HEK293 (cell line): ENCODE results near the gene CCSER1.

Experiments
- CTCF ChIA-PET: fragments of 350-600 bp; formaldehyde crosslinking; extraction: SDS; loops from one replicate; lab custom pipeline; 2021; ENCODE audit warnings: antibody characterized with exemption; lab: Yijun Ruan, JAX
- POLR2A ChIA-PET: fragments of 300-600 bp; formaldehyde crosslinking; extraction: SDS; loops from one replicate; lab custom pipeline; 2020; ENCODE audit warnings: antibody characterized with exemption, inconsistent platforms; lab: Yijun Ruan, JAX
- H3K27ac ChIP-seq: fragments of 200-500 bp; sonication (Bioruptor generic); 2 replicates; pipeline ENCODE4 v1.5.1; 2014; ENCODE audit warnings: low read depth, low read length, control low read depth, inconsistent platforms; ENCODE audit errors: extremely low read depth
- H3K36me3 ChIP-seq, 2 experiments: fragments of 200-500 bp in 1 of 2; sonication (Bioruptor generic) in 1 of 2; 1 replicate in 1 of 2; 2 replicates in 1 of 2; pipeline ENCODE4 v1.5.1; 2014 to 2017; ENCODE audit warnings: inconsistent platforms in 2 of 2, low read length in 2 of 2; ENCODE audit not compliant: control insufficient read depth in 2 of 2, insufficient read depth in 1 of 2
- H3K4me1 ChIP-seq: fragments of 200-500 bp; sonication (Bioruptor generic); 2 replicates; pipeline ENCODE4 v1.5.1; 2014; ENCODE audit warnings: mild to moderate bottlenecking, low read length, inconsistent platforms; ENCODE audit not compliant: control insufficient read depth, insufficient read depth
- H3K4me3 ChIP-seq: 2 replicates; pipeline ENCODE4 v1.5.1; 2011; ENCODE audit warnings: low read depth, mild to moderate bottlenecking, control low read depth, low read length, moderate library complexity
- H3K9me3 ChIP-seq: fragments of 200-500 bp; sonication (Bioruptor generic); 2 replicates; pipeline ENCODE4 v1.5.1; 2014; ENCODE audit warnings: low read depth, low read length, inconsistent platforms; ENCODE audit not compliant: control insufficient read depth, insufficient read depth
- BCL11A ChIP-seq: fragments of 450-650 bp; formaldehyde crosslinking; IDR thresholded peaks from 2 replicates; pipeline ENCODE4 v1.5.1; 2016; ENCODE audit warnings: low read depth, missing biosample characterization, missing genetic modification characterization
- GLI2 ChIP-seq: fragments of 450-650 bp; formaldehyde crosslinking; IDR thresholded peaks from 2 replicates; pipeline ENCODE4; 2017; ENCODE audit warnings: missing biosample characterization, missing genetic modification characterization, low read depth, borderline replicate concordance
- KLF1 ChIP-seq: fragments of 450-650 bp; formaldehyde crosslinking; IDR thresholded peaks from 2 replicates; pipeline ENCODE4 v1.5.1; 2016; ENCODE audit warnings: missing biosample characterization, missing genetic modification characterization
- SCRT2 ChIP-seq: fragments of 450-650 bp; formaldehyde crosslinking; IDR thresholded peaks from 2 replicates; pipeline ENCODE4 v1.5.1; 2016; ENCODE audit warnings: missing biosample characterization, missing genetic modification characterization
- SP2 ChIP-seq: fragments of 450-650 bp; formaldehyde crosslinking; IDR thresholded peaks from 2 replicates; pipeline ENCODE4 v1.5.1; 2016; ENCODE audit warnings: missing biosample characterization, missing genetic modification characterization
- ZEB2 ChIP-seq: fragments of 450-650 bp; formaldehyde crosslinking; IDR thresholded peaks from 2 replicates; pipeline ENCODE4 v1.5.1; 2016; ENCODE audit warnings: missing biosample characterization, missing genetic modification characterization
- ZIC2 ChIP-seq: fragments of 450-650 bp; formaldehyde crosslinking; IDR thresholded peaks from 2 replicates; pipeline ENCODE4 v1.5.1; 2016; ENCODE audit warnings: missing biosample characterization, missing genetic modification characterization
- ZNF121 ChIP-seq: fragments of 450-650 bp; formaldehyde crosslinking; IDR thresholded peaks from 2 replicates; pipeline ENCODE4 v1.5.1; 2016; ENCODE audit warnings: missing biosample characterization, missing genetic modification characterization
- ZNF133 ChIP-seq: fragments of 450-650 bp; formaldehyde crosslinking; IDR thresholded peaks from 2 replicates; pipeline ENCODE4 v1.5.1; 2016; ENCODE audit warnings: missing biosample characterization, missing genetic modification characterization
- ZNF214 ChIP-seq: fragments of 450-650 bp; formaldehyde crosslinking; IDR thresholded peaks from 2 replicates; pipeline ENCODE4 v1.5.1; 2017; ENCODE audit warnings: missing biosample characterization, mild to moderate bottlenecking, missing genetic modification characterization, borderline replicate concordance
- ZNF248 ChIP-seq: fragments of 450-650 bp; formaldehyde crosslinking; IDR thresholded peaks from 2 replicates; pipeline ENCODE4 v1.5.1; 2017; ENCODE audit warnings: missing biosample characterization, missing genetic modification characterization
- ZNF426 ChIP-seq: fragments of 450-650 bp; formaldehyde crosslinking; IDR thresholded peaks from 2 replicates; pipeline ENCODE4 v1.5.1; 2017; ENCODE audit warnings: missing biosample characterization, missing genetic modification characterization, mild to moderate bottlenecking, inconsistent platforms, moderate library complexity
- ZNF561 ChIP-seq: fragments of 450-650 bp; IDR thresholded peaks from 2 replicates; pipeline ENCODE4 v1.5.1; 2018; ENCODE audit warnings: missing biosample characterization, missing genetic modification characterization, borderline replicate concordance
- ZNF571 ChIP-seq: fragments of 450-650 bp; formaldehyde crosslinking; IDR thresholded peaks from 2 replicates; pipeline ENCODE4 v1.5.0; 2017; ENCODE audit warnings: missing biosample characterization, missing genetic modification characterization
- ZNF596 ChIP-seq: fragments of 450-650 bp; IDR thresholded peaks from 2 replicates; pipeline ENCODE4 v1.5.0; 2018; ENCODE audit warnings: missing biosample characterization, mild to moderate bottlenecking, missing genetic modification characterization, moderate library complexity
- ZNF623 ChIP-seq: fragments of 450-650 bp; formaldehyde crosslinking; IDR thresholded peaks from 2 replicates; pipeline ENCODE4 v1.5.1; 2016; ENCODE audit warnings: missing biosample characterization, missing genetic modification characterization
- ZNF660 ChIP-seq: fragments of 450-650 bp; IDR thresholded peaks from 2 replicates; pipeline ENCODE4 v1.5.1; 2018; ENCODE audit warnings: missing biosample characterization, mild to moderate bottlenecking, missing genetic modification characterization
- ZNF747 ChIP-seq: fragments of 450-650 bp; formaldehyde crosslinking; IDR thresholded peaks from 2 replicates; pipeline ENCODE4 v1.5.1; 2016; ENCODE audit warnings: missing biosample characterization, missing genetic modification characterization
- ZNF791 ChIP-seq: fragments of 450-650 bp; formaldehyde crosslinking; IDR thresholded peaks from 2 replicates; pipeline ENCODE4 v1.5.1; 2016; ENCODE audit warnings: missing biosample characterization, missing genetic modification characterization
- ZSCAN23 ChIP-seq: fragments of 450-650 bp; formaldehyde crosslinking; IDR thresholded peaks from 2 replicates; pipeline ENCODE4 v1.5.1; 2016; ENCODE audit warnings: missing biosample characterization, missing genetic modification characterization
- TF ChIP-seq, protein P1 (sequence below): fragments of 450-650 bp; formaldehyde crosslinking; IDR thresholded peaks from 2 replicates; pipeline ENCODE4 v1.5.1; 2017; ENCODE audit warnings: missing biosample characterization, missing genetic modification characterization
- TF ChIP-seq, protein P2 (sequence below): fragments of 450-650 bp; formaldehyde crosslinking; IDR thresholded peaks from 2 replicates; pipeline ENCODE4 v1.5.1; 2016; ENCODE audit warnings: missing biosample characterization, missing genetic modification characterization
- TF ChIP-seq, protein P3 (sequence below): fragments of 450-650 bp; formaldehyde crosslinking; IDR thresholded peaks from 2 replicates; pipeline ENCODE4; 2016; ENCODE audit warnings: missing biosample characterization, missing genetic modification characterization
- TF ChIP-seq, protein P4 (sequence below): fragments of 450-650 bp; formaldehyde crosslinking; IDR thresholded peaks from 2 replicates; pipeline ENCODE4 v1.5.1; 2016; ENCODE audit warnings: missing biosample characterization, missing genetic modification characterization
- TF ChIP-seq, protein P5 (sequence below): fragments of 450-650 bp; formaldehyde crosslinking; IDR thresholded peaks from 2 replicates; pipeline ENCODE4 v1.5.1; 2017; ENCODE audit warnings: missing biosample characterization, missing genetic modification characterization
- TF ChIP-seq, protein P6 (sequence below): fragments of 450-650 bp; formaldehyde crosslinking; IDR thresholded peaks from 2 replicates; pipeline ENCODE4 v1.5.1; 2016; ENCODE audit warnings: missing biosample characterization, missing genetic modification characterization

The CCSER1 gene

DNA sequence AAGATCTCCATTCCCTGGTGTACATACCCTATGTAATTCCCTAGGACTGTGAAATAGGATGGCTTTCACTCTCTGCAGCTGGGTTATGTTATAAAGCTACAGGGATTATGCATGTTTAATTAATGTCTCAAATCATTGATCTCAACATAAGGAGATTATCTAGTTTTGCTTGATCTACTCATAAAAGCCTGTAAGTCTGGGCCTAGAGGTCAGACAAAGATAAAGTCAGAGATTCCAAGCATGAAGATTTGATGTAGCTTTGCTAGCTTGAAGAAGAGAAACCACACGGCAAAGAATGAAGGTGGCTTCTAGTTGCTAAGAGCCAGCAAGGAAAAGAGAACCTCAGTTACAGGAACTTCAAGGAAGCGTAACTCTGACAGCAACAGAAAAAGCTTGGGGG, 456.9 kb downstream of the CCSER1 start:
- POLR2A ChIA-PET, result no interaction called here
- TF ChIP-seq ZNF561 (tag by site-specific recombination), result no peak
- no peak for TF ChIP-seq ZNF596 (tag by site-specific recombination)
- TF ChIP-seq ZNF791 (tag by site-specific recombination), result no peak
- TF ChIP-seq, protein P1, sequence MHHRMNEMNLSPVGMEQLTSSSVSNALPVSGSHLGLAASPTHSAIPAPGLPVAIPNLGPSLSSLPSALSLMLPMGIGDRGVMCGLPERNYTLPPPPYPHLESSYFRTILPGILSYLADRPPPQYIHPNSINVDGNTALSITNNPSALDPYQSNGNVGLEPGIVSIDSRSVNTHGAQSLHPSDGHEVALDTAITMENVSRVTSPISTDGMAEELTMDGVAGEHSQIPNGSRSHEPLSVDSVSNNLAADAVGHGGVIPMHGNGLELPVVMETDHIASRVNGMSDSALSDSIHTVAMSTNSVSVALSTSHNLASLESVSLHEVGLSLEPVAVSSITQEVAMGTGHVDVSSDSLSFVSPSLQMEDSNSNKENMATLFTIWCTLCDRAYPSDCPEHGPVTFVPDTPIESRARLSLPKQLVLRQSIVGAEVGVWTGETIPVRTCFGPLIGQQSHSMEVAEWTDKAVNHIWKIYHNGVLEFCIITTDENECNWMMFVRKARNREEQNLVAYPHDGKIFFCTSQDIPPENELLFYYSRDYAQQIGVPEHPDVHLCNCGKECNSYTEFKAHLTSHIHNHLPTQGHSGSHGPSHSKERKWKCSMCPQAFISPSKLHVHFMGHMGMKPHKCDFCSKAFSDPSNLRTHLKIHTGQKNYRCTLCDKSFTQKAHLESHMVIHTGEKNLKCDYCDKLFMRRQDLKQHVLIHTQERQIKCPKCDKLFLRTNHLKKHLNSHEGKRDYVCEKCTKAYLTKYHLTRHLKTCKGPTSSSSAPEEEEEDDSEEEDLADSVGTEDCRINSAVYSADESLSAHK (tag by site-specific recombination), result no peak
- TF ChIP-seq, protein P2, sequence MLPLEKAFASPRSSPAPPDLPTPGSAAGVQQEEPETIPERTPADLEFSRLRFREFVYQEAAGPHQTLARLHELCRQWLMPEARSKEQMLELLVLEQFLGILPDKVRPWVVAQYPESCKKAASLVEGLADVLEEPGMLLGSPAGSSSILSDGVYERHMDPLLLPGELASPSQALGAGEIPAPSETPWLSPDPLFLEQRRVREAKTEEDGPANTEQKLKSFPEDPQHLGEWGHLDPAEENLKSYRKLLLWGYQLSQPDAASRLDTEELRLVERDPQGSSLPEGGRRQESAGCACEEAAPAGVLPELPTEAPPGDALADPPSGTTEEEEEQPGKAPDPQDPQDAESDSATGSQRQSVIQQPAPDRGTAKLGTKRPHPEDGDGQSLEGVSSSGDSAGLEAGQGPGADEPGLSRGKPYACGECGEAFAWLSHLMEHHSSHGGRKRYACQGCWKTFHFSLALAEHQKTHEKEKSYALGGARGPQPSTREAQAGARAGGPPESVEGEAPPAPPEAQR (tag by site-specific recombination), result no peak
- no peak for TF ChIP-seq ZSCAN23 (tag by site-specific recombination)
- no peak for TF ChIP-seq ZEB2 (tag by site-specific recombination)
- TF ChIP-seq BCL11A, result no peak
- TF ChIP-seq, protein P3, sequence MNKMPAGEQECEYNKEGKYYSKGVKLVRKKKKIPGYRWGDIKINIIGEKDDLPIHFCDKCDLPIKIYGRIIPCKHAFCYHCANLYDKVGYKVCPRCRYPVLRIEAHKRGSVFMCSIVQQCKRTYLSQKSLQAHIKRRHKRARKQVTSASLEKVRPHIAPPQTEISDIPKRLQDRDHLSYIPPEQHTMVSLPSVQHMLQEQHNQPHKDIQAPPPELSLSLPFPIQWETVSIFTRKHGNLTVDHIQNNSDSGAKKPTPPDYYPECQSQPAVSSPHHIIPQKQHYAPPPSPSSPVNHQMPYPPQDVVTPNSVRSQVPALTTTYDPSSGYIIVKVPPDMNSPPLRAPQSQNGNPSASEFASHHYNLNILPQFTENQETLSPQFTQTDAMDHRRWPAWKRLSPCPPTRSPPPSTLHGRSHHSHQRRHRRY, result no peak
- no peak for TF ChIP-seq ZNF747 (tag by site-specific recombination)
- no peak for TF ChIP-seq ZNF660 (tag by site-specific recombination)
- no peak for TF ChIP-seq ZNF121 (tag by site-specific recombination)
- TF ChIP-seq ZIC2 (tag by site-specific recombination), result no peak
- TF ChIP-seq, protein P4, sequence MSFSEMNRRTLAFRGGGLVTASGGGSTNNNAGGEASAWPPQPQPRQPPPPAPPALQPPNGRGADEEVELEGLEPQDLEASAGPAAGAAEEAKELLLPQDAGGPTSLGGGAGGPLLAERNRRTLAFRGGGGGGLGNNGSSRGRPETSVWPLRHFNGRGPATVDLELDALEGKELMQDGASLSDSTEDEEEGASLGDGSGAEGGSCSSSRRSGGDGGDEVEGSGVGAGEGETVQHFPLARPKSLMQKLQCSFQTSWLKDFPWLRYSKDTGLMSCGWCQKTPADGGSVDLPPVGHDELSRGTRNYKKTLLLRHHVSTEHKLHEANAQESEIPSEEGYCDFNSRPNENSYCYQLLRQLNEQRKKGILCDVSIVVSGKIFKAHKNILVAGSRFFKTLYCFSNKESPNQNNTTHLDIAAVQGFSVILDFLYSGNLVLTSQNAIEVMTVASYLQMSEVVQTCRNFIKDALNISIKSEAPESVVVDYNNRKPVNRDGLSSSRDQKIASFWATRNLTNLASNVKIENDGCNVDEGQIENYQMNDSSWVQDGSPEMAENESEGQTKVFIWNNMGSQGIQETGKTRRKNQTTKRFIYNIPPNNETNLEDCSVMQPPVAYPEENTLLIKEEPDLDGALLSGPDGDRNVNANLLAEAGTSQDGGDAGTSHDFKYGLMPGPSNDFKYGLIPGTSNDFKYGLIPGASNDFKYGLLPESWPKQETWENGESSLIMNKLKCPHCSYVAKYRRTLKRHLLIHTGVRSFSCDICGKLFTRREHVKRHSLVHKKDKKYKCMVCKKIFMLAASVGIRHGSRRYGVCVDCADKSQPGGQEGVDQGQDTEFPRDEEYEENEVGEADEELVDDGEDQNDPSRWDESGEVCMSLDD (tag by site-specific recombination), result no peak
- no peak for TF ChIP-seq ZNF214 (tag by site-specific recombination)
- TF ChIP-seq, protein P5, sequence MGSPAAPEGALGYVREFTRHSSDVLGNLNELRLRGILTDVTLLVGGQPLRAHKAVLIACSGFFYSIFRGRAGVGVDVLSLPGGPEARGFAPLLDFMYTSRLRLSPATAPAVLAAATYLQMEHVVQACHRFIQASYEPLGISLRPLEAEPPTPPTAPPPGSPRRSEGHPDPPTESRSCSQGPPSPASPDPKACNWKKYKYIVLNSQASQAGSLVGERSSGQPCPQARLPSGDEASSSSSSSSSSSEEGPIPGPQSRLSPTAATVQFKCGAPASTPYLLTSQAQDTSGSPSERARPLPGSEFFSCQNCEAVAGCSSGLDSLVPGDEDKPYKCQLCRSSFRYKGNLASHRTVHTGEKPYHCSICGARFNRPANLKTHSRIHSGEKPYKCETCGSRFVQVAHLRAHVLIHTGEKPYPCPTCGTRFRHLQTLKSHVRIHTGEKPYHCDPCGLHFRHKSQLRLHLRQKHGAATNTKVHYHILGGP, result no peak
- TF ChIP-seq ZNF623 (tag by site-specific recombination), result no peak
- no peaks in the 10 kb centered on the region for H3K9me3 ChIP-seq
- H3K4me1 ChIP-seq, result no peaks in the 10 kb centered on the region
- H3K36me3 ChIP-seq, result no peaks in the 10 kb centered on the region
- CTCF ChIA-PET, result no interaction called here
- H3K4me3 ChIP-seq, result no peak overlapping the region
- H3K27ac ChIP-seq, result no peak overlapping the region

DNA sequence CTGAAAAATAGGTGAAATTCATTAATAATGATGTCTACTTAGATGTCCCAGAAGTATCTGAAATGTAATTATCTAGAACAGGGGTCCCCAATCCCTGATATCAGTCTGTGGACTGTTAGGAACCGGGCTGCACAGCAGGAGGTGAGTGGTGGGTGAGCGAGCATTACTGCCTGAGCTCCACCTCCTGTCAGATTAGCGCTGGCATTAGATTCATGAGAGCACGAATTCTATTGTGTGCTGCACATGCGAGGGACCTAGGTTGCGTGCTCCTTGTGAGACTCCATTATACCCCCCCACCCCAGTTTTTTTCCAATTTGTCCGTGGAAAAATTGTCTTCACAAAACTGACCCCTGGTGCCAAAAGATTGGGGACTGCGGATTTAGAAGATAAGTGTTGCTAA, 458.8 kb downstream of the CCSER1 start:
- Histone ChIP-seq H3K4me3 (no peak overlapping the region), H3K27ac (no peak overlapping the region), H3K36me3 (no peaks in the 10 kb centered on the region), H3K9me3 (no peaks in the 10 kb centered on the region), H3K4me1 (no peaks in the 10 kb centered on the region)
- CTCF ChIA-PET, result no interaction called here
- POLR2A ChIA-PET, result no interaction called here
- TF ChIP-seq SCRT2 (tag by site-specific recombination), result no peak
- TF ChIP-seq SP2 (tag by site-specific recombination), result no peak
- no peak for TF ChIP-seq ZNF571
- no peak for TF ChIP-seq KLF1
- TF ChIP-seq GLI2, result no peak
- TF ChIP-seq ZNF426 (tag by site-specific recombination), result no peak
- TF ChIP-seq, protein P6, sequence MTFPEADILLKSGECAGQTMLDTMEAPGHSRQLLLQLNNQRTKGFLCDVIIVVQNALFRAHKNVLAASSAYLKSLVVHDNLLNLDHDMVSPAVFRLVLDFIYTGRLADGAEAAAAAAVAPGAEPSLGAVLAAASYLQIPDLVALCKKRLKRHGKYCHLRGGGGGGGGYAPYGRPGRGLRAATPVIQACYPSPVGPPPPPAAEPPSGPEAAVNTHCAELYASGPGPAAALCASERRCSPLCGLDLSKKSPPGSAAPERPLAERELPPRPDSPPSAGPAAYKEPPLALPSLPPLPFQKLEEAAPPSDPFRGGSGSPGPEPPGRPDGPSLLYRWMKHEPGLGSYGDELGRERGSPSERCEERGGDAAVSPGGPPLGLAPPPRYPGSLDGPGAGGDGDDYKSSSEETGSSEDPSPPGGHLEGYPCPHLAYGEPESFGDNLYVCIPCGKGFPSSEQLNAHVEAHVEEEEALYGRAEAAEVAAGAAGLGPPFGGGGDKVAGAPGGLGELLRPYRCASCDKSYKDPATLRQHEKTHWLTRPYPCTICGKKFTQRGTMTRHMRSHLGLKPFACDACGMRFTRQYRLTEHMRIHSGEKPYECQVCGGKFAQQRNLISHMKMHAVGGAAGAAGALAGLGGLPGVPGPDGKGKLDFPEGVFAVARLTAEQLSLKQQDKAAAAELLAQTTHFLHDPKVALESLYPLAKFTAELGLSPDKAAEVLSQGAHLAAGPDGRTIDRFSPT (tag by site-specific recombination), result no peak
- TF ChIP-seq ZNF133 (tag by site-specific recombination), result no peak
- no peak for TF ChIP-seq ZNF248 (tag by site-specific recombination)
